ENCODE results near the gene ZNF324B.
"Not testable (repeated sequence)": the region's sequence is repeated elsewhere in the genome, so short reads cannot be mapped to it uniquely, and the experiment has no call there.

Gene ZNF324B

DNA sequence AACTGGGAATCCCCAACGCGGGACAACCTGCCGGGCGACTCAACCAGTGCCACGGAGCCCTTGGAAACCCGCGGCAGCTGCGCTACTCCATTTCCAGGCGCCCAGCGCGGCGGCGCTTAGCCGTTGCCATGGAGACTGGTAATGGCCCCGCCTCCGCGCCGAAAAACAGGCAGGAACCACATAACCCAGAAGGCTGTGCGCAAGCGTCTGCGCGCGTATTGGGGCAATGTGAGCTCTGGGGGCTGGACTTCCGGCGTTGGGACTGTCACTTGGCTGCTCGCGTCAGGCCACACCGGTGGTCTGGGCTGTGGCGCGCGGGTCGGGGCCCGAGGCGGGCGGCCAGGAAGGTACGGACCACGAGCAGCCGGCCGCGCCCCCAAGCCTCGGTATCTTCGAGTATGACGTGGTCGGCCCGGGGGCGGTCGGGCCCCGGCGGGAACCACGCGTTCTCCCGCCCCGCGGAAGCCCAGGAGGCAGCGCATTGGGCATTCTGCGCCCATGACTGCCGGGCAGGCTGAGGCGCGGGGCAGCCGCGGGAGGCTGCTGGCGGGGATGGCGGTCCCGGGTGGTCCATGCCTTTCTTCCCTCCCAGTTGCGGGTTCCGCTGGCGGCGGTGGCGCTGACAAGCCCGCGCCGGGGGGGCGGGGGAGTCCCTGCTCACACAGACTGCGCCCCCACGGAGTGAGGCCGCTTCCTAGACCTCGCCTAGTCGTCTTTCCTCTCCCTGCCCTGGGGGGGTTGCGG, at the start of gene ZNF324B:
ZNF324B (plus strand) TSS at position 265 of the 744 bp plus-strand sequence. CDS start 2,080 bp downstream, outside the sequence.
- TF ChIP-seq, protein P1, sequence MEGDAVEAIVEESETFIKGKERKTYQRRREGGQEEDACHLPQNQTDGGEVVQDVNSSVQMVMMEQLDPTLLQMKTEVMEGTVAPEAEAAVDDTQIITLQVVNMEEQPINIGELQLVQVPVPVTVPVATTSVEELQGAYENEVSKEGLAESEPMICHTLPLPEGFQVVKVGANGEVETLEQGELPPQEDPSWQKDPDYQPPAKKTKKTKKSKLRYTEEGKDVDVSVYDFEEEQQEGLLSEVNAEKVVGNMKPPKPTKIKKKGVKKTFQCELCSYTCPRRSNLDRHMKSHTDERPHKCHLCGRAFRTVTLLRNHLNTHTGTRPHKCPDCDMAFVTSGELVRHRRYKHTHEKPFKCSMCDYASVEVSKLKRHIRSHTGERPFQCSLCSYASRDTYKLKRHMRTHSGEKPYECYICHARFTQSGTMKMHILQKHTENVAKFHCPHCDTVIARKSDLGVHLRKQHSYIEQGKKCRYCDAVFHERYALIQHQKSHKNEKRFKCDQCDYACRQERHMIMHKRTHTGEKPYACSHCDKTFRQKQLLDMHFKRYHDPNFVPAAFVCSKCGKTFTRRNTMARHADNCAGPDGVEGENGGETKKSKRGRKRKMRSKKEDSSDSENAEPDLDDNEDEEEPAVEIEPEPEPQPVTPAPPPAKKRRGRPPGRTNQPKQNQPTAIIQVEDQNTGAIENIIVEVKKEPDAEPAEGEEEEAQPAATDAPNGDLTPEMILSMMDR (IDR thresholded peaks at IDR 0.05; ENCODE audit: low read depth, low read length): no peak
- H3K4me3 ChIP-seq (ENCODE audit: low read depth, low read length): peak within 1 kb of the TSS; percentile 80

- TF ChIP-seq, protein P1 (IDR thresholded peaks at IDR 0.05; ENCODE audit: low read depth, low read length): no peak
- peak overlapping the region; percentile 70 for H3K4me3 ChIP-seq (ENCODE audit: low read depth, low read length)
Measured at GRCh38 chr19:58401840-58402421, 49.5 kb upstream of the ZNF324B start.

GRCh38 chr19:58403920-58404478, 47.4 kb upstream of the ZNF324B start:
- not testable (repeated sequence) for H3K4me3 ChIP-seq (ENCODE audit: low read depth, low read length)

GRCh38 chr19:58406818-58407657, 44.4 kb upstream of the ZNF324B start:
- TF ChIP-seq, protein P1 (IDR thresholded peaks at IDR 0.05; ENCODE audit: low read depth, low read length): no peak
- peak overlapping the region; percentile 82 for H3K4me3 ChIP-seq (ENCODE audit: low read depth, low read length)

DNA sequence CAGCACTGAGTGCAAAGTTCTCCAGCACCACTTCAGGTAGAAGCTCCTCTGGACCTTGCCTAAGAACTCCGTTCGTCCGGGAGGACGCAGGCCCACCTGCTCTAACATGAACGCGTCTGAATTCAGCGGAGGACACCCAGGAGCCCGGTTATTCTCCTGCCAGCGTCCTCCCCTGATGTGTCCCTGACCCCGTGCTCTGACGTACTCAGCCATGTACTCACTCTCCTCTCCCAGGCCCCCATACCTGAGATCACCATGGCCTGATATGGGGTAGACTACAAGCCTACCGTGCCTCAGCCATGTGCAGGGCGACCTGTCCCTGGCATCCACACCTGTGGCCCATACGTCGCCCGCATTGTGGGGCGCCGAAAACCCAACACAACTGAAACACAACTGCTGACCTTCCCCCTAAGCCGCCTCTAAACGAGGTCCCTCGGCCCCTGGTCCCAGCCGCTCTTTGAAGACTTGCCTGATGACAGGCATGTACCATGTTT, 43.7 kb upstream of the ZNF324B start:
- TF ChIP-seq, protein P1 (IDR thresholded peaks at IDR 0.05; ENCODE audit: low read depth, low read length): no peak
- peak overlapping the region; percentile 82 for H3K4me3 ChIP-seq (ENCODE audit: low read depth, low read length)

GRCh38 chr19:58408152-58409009, 43.0 kb upstream of the ZNF324B start, which contains the start of gene ZNF584:
Gene ZNF584 (plus strand): TSS chr19:58408649. CDS start chr19:58409148, 499 bp downstream.
- H3K4me3 ChIP-seq (ENCODE audit: low read depth, low read length): peak within 1 kb of the TSS; percentile 82
- TF ChIP-seq, protein P1 (IDR thresholded peaks at IDR 0.05; ENCODE audit: low read depth, low read length): no peak

Measured in WI38 (cell line).